ENCODE results near the gene OR2C3. TPM values are rescaled to one million over a fixed set of nuclear protein-coding genes. Genes with fewer than 3 reads are reported as not detected.

Gene OR2C3
- total RNA-seq, 2 donors from 2014 or later, result not detected

DNA sequence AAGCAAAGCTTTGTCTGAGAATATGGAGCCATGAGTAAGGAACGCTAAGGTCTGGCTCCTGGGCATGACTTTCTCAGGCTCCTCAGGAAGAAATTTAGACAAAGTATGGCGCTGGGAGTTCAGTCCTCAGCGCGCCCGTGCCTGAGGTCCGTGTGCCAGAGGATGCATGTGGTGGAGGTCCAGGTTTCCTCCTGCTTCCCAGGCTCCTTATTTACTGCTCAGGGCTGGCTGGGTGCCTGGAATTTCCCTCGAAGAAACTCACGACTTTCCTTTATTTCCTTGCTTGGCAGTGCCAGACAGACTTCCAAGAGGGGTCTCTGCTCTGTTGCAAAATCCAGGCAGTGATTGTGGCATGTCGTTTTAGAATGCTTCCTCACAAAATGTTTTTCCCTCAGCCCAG, 26.0 kb upstream of the OR2C3 start:
- Histone ChIP-seq H3K27ac (no peak overlapping the region), H3K4me3 (no peak overlapping the region), H3K9me3 (no peaks in the 10 kb centered on the region), H3K27me3 (replicated peaks; ENCODE audit: insufficient read depth) (no peaks in the 10 kb centered on the region), H3K4me1 (ENCODE audit: control insufficient read depth in 1 of 2, low read depth in 2 of 2) (no peaks in the 10 kb centered on the region), H3K36me3 (no peaks in the 10 kb centered on the region)
- TF ChIP-seq, protein P1, sequence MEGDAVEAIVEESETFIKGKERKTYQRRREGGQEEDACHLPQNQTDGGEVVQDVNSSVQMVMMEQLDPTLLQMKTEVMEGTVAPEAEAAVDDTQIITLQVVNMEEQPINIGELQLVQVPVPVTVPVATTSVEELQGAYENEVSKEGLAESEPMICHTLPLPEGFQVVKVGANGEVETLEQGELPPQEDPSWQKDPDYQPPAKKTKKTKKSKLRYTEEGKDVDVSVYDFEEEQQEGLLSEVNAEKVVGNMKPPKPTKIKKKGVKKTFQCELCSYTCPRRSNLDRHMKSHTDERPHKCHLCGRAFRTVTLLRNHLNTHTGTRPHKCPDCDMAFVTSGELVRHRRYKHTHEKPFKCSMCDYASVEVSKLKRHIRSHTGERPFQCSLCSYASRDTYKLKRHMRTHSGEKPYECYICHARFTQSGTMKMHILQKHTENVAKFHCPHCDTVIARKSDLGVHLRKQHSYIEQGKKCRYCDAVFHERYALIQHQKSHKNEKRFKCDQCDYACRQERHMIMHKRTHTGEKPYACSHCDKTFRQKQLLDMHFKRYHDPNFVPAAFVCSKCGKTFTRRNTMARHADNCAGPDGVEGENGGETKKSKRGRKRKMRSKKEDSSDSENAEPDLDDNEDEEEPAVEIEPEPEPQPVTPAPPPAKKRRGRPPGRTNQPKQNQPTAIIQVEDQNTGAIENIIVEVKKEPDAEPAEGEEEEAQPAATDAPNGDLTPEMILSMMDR (IDR thresholded peaks at IDR 0.05), result no peak
- no peak for ATAC-seq (ENCODE audit: insufficient number of reproducible peaks, low FRiP score, low read depth)
- DNase-seq (ENCODE audit: low spot score), result no peak

DNA sequence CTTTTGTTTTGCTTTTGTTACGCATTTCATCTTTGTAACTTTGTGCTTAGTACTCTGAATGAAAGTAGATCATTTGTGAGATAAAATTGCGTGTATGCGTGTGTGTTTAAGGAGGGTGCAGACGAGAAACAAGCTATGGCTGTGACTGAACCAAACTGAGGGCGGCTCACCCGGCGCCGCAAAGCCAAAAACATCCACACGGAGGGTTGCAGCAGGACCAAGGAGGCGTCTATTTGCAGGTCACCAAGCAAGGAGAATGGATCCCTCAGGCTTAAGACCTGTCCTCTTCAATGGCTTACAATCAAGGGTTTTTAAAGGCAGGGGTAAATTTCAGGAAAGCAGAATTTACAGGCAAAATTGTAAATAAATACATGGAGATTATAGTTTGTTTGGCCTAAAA, 25.5 kb upstream of the OR2C3 start:
- Histone ChIP-seq H3K27ac (no peak overlapping the region), H3K27me3 (replicated peaks; ENCODE audit: insufficient read depth) (no peaks in the 10 kb centered on the region), H3K36me3 (no peaks in the 10 kb centered on the region), H3K4me1 (ENCODE audit: control insufficient read depth in 1 of 2, low read depth in 2 of 2) (no peaks in the 10 kb centered on the region), H3K4me3 (no peak overlapping the region), H3K9me3 (no peaks in the 10 kb centered on the region)
- TF ChIP-seq, protein P1 (IDR thresholded peaks at IDR 0.05), result no peak
- ATAC-seq (ENCODE audit: insufficient number of reproducible peaks, low FRiP score, low read depth), result no peak
- DNase-seq (ENCODE audit: low spot score), result no peak

DNA sequence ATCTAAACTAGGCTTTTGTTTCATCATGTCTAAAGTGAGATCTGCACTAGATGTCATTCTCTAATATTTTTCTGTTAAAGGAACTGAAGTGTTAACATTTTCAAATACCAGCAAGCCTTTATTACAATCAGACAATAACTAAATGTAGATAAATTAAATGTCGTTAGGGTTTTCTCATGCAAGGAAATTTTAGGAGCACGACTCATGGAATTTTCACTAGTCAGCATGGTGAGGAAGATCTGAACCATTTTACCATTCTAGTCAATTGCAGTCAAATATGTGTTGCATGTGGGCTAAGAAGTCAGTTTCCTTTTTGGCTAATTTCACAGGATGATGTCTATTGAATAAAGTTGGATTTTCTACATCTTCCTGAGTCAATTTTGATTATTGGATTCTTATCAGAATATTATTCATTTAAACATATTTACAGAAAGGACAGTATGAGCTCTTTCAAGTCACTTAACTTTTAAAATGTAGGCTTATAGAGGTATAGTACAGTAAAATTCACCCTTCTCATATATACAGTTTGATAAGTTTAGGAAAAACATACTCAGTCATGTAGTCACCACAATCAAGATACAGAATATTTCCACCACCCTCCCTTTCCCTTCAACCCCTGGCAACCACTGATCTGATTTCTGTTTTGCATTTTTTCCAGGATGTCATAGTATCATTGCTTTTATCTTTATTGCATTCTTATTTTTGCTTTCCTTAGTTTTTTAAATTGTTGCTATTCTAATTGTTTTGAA, 21.9 kb upstream of the OR2C3 start:
- DNase-seq (ENCODE audit: low spot score), result no peak
- H3K27ac ChIP-seq, result no peak overlapping the region
- no peaks in the 10 kb centered on the region for H3K9me3 ChIP-seq
- no peaks in the 10 kb centered on the region for H3K4me1 ChIP-seq (ENCODE audit: control insufficient read depth in 1 of 2, low read depth in 2 of 2)
- ATAC-seq (ENCODE audit: insufficient number of reproducible peaks, low FRiP score, low read depth), result no peak
- TF ChIP-seq, protein P1 (IDR thresholded peaks at IDR 0.05), result no peak
- H3K27me3 ChIP-seq (replicated peaks; ENCODE audit: insufficient read depth), result no peaks in the 10 kb centered on the region
- no peak overlapping the region for H3K4me3 ChIP-seq
- H3K36me3 ChIP-seq, result no peaks in the 10 kb centered on the region

DNA sequence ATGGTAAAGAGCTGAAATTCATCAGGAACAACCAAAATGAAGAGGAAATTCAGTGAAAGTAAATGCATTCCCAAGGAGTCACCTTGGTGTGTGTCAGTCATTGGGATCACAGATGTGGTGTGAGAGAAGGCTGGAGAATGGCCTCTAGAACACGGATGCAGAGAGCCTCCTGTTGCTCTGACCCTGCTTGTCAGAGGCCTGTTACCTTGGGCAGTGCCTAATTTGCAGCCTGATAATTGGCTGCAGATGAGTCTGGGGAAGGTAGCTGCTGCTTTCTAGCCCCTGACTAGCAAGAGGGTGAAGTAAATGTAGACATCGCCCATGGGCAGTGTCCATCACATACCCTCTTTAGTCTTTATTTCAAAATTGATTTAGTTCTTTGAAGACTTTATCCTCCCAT, 16.0 kb upstream of the OR2C3 start:
- H3K27ac ChIP-seq, result no peak overlapping the region
- ATAC-seq (ENCODE audit: insufficient number of reproducible peaks, low FRiP score, low read depth), result no peak

DNA sequence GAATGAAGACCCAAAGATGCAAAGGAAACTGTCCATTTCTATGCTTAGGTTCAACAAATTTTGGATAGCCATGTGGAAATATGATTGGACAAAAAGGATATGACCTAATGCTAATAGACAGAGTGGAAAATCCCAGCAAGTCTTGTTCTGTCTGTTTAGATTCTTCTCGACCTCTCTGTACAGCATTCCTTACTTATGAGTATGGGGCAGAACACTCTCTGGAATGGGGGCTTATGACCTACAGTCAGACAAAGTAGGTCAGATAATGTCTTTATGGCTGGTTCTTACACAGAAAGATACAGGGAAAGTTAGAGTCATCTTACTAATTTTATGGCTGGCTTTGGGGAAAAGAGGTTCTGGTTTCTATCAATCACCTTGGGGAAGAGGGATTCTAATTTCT, 15.5 kb upstream of the OR2C3 start:
- Histone ChIP-seq H3K4me1 (ENCODE audit: control insufficient read depth in 1 of 2, low read depth in 2 of 2) (no peaks in the 10 kb centered on the region), H3K27me3 (replicated peaks; ENCODE audit: insufficient read depth) (no peaks in the 10 kb centered on the region), H3K36me3 (no peaks in the 10 kb centered on the region), H3K27ac (no peak overlapping the region), H3K4me3 (no peak overlapping the region), H3K9me3 (no peaks in the 10 kb centered on the region)
- ATAC-seq (ENCODE audit: insufficient number of reproducible peaks, low FRiP score, low read depth) (no peak), DNase-seq (ENCODE audit: low spot score) (no peak)
- TF ChIP-seq, protein P1 (IDR thresholded peaks at IDR 0.05), result no peak

More for the DNA sequence above, 16.0 kb upstream of the OR2C3 start:
- Histone ChIP-seq H3K9me3 (no peaks in the 10 kb centered on the region), H3K27me3 (replicated peaks; ENCODE audit: insufficient read depth) (no peaks in the 10 kb centered on the region), H3K4me1 (ENCODE audit: control insufficient read depth in 1 of 2, low read depth in 2 of 2) (no peaks in the 10 kb centered on the region), H3K36me3 (no peaks in the 10 kb centered on the region), H3K4me3 (no peak overlapping the region)
- TF ChIP-seq, protein P1 (IDR thresholded peaks at IDR 0.05), result no peak
- DNase-seq (ENCODE audit: low spot score), result no peak

Data from thoracic aorta (tissue), 2 donors.